Measurements from ENCODE around the gene ASB7.

The ASB7 gene, protein sequence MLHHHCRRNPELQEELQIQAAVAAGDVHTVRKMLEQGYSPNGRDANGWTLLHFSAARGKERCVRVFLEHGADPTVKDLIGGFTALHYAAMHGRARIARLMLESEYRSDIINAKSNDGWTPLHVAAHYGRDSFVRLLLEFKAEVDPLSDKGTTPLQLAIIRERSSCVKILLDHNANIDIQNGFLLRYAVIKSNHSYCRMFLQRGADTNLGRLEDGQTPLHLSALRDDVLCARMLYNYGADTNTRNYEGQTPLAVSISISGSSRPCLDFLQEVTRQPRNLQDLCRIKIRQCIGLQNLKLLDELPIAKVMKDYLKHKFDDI

DNA sequence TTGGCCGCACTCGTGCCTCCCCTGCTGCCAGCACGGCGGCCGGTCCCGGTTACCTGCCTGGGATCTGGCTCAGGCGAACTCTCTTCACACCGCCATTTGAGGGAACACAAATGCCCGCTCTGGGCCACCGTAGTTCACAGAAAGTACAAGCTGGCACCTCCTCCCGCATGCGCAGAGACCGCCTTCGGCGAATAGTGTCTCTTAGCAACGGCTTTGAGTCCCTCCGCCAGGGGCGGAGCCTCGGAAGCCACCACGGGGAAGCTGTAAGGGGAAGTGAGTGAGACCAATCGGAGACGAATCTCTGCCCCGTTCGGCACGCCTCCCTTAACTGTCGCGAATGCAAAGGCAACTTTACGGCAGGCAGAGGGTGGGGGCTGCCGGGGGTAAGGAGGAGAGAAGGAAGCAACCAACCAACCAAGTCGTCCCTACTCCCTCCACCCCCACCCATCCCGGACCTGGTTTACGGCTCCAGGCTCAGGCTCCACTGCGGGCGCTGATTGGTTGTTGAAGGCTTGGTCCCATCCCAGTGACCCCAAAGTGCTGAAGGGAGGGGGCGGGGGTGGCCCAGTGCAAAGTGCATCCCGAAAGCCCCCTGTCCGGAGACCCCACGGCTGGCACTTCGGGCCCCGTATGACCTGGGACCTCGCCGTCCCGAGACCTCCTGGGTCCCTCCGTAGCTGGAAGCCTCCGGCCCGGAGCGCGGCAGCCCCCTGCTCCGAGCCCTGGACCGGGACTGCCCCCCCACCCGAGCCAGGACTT, at the start of gene ASB7, which contains the start of gene LINS1:
ASB7 (plus strand) TSS at position 526 of the 759 bp plus-strand sequence. CDS start 9,628 bp downstream, outside the sequence.
LINS1 (minus strand) TSS at position 121 of the 759 bp plus-strand sequence. CDS start 21,342 bp downstream, outside the sequence.
- in situ Hi-C loops (cut with MboI; ENCODE audit: low sequenced_read_pairs) = loop anchor here (10.0 kb wide), 1 partner anchor 257 kb away; the partner anchor contains the start of gene ADAMTS17
- Histone ChIP-seq H3K36me3 (replicated peaks) (peaks cover 7% of the 10 kb centered on the region), H3K27me3 (ENCODE audit: low read depth) (no peaks in the 10 kb centered on the region), H3K4me3 (peak within 1 kb of the TSS; percentile 94), H3K9me3 (no peaks in the 10 kb centered on the region), H3K4me1 (peaks cover 4% of the 10 kb centered on the region)
- peak; percentile 99 for DNase-seq (ENCODE audit: low spot score in 2 of 2)

DNA sequence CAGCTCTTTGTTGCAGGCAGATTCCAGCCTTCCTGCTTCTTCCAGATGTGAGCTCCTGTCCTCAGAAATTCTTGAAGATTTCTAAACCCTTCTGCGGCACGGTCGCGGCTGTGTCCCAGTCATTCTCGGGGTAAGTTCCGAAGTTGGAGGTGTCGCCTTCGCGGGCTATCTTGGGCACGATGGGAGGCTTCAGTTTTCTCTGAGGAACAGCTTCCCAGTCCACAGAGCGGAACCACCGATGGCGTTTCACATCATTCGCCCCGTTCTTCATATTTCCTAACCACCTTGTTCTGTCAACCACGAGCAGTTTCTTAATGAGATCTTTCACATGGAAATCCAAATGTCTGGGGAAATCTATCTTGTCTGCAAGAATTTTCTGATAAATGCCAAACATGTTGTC, 48.9 kb upstream of the ASB7 start:
- H3K36me3 ChIP-seq (replicated peaks) = no peaks in the 10 kb centered on the region
- no peaks in the 10 kb centered on the region for H3K9me3 ChIP-seq
- no peak for DNase-seq (ENCODE audit: low spot score in 2 of 2)
- H3K4me3 ChIP-seq = no peak overlapping the region
- H3K4me1 ChIP-seq = no peaks in the 10 kb centered on the region
- no peaks in the 10 kb centered on the region for H3K27me3 ChIP-seq (ENCODE audit: low read depth)
- in situ Hi-C loops (cut with MboI; ENCODE audit: low sequenced_read_pairs) = no loop called here

DNA sequence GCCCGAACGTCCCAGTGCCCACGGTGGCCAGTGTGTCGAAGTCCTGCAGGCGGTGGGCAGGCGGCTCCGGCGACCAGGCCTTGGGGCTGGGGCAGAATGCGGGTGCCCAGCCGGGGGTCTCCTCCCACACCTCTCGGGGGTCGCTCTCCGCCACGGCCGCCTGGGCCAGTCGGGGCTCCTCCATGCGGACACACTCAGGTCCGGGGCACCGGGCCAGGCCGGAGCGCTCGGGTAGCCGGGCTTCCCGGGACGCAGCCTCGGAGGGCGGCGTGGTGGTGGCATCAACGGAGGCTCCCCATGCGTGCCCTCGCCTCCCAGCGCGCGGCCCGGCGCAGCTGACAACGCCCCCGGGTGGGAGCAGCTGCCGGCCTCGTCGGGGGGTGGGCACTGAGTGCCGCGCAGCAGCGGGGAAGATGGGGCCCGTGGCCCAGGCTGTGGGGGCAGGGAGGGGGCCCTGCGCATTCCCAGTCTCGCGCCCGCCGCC, 43.6 kb upstream of the ASB7 start:
- Histone ChIP-seq H3K4me3 (no peak overlapping the region), H3K4me1 (no peaks in the 10 kb centered on the region), H3K27me3 (ENCODE audit: low read depth) (no peaks in the 10 kb centered on the region), H3K9me3 (no peaks in the 10 kb centered on the region), H3K36me3 (replicated peaks) (no peaks in the 10 kb centered on the region)
- in situ Hi-C loops (cut with MboI; ENCODE audit: low sequenced_read_pairs) = no loop called here
- DNase-seq (ENCODE audit: low spot score in 2 of 2) = no peak

DNA sequence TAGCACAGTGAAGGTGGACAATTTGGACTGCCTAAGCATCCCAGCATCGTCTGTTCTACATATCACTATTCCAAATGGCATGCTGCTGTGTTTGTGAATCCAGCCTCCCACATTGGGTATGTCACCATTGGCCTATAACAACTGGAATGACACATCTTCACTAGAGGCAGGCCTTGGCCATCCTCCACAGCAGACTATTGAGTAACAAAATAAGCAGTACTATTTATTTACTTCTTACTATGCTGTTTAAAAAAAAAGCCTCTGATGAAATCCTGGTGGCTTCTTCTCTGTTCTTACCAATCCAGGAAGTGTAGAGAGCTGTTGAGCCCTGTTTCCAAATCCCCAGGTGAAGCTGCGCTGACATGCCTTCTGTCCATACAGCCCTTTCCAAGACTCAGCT, 43.1 kb upstream of the ASB7 start:
- H3K9me3 ChIP-seq = no peaks in the 10 kb centered on the region
- in situ Hi-C loops (cut with MboI; ENCODE audit: low sequenced_read_pairs) = no loop called here
- no peak for DNase-seq (ENCODE audit: low spot score in 2 of 2)
- no peak overlapping the region for H3K4me3 ChIP-seq
- H3K27me3 ChIP-seq (ENCODE audit: low read depth) = no peaks in the 10 kb centered on the region
- no peaks in the 10 kb centered on the region for H3K4me1 ChIP-seq
- H3K36me3 ChIP-seq (replicated peaks) = no peaks in the 10 kb centered on the region

DNA sequence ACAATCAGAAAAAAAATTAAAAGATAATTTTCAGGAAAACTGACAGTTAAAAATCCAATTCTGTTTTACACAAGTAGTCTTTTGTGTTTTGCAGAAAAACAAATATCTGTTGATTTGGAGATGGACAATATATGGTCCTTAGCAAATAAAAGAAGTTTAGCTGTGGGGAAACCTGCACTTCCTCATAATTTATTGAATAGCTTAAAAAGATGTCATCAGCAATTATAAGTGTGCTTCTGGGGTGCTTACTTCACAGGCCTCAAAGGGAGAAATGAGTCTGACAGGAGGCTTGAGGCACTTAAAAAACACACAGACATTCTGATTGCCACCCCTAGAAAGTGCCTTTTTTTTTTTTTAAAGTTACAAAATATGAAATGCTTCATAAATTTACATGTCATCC, 42.1 kb upstream of the ASB7 start:
- Histone ChIP-seq H3K27me3 (ENCODE audit: low read depth) (no peaks in the 10 kb centered on the region), H3K36me3 (replicated peaks) (no peaks in the 10 kb centered on the region), H3K4me3 (no peak overlapping the region), H3K4me1 (no peaks in the 10 kb centered on the region), H3K9me3 (no peaks in the 10 kb centered on the region)
- no peak for DNase-seq (ENCODE audit: low spot score in 2 of 2)
- in situ Hi-C loops (cut with MboI; ENCODE audit: low sequenced_read_pairs) = loop anchor here (10.0 kb wide), 1 partner anchor 126 kb away; no protein-coding TSS in a partner anchor

DNA sequence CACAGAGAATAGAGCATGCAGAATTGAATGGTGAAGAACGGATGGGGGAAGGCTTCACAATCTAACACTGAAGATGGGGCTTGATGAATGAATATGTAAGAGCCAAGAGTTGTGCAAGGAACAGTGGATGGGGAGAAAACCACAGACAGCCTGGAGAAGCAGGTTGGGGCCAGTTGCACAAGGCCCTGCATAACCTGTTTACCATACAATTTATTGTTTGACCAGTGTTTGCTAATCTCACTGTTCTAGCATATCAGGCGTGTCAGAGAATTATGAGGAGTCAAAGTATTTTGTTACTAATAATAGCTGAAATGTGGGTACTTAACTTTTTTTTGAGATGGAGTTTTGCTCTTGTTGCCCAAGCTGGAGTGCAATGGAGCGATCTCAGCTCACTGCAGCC, 36.8 kb upstream of the ASB7 start:
- DNase-seq (ENCODE audit: low spot score in 2 of 2) = no peak
- H3K4me3 ChIP-seq = no peak overlapping the region
- H3K27me3 ChIP-seq (ENCODE audit: low read depth) = no peaks in the 10 kb centered on the region
- H3K36me3 ChIP-seq (replicated peaks) = peaks cover 3% of the 10 kb centered on the region; the same call in 1 of the 2 replicates
- H3K4me1 ChIP-seq = no peaks in the 10 kb centered on the region
- in situ Hi-C loops (cut with MboI; ENCODE audit: low sequenced_read_pairs) = loop anchor here (10.0 kb wide), 1 partner anchor 131 kb away; no protein-coding TSS in a partner anchor
- H3K9me3 ChIP-seq = no peaks in the 10 kb centered on the region

DNA sequence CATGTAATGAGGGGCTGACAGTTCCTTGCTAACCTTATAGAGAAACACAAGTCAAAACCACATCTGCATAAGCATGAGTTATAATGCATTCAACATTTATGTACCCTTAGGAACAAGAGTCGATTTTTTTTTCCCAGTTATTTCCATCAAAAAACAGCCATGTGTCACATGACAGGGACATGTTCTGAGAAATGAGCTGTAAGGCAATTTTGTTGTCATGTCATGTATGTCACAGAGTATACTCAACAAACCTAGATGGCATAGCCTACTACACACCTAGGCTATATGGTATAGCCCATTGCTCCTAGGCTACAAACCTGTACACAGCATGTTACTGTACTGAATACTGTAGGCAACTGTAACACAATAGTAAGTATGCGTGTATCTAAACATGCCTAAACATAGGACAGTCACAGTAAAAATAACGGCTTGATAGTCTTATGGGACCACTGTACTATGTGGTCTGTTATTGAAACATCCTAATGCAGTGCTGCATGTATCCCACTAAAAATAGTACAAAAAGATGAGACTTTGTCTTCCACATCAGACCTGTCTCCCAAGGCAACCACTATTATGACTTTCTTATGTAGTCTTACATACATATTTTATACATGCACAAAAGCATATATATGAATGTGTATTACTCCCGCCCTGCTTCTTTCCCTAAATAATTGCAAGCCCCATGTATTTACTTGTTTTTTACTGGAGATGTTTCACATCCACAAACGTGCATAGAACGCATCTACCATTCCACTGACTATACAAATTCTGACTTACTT, 35.4 kb upstream of the ASB7 start:
- H3K4me1 ChIP-seq = no peaks in the 10 kb centered on the region
- in situ Hi-C loops (cut with MboI; ENCODE audit: low sequenced_read_pairs) = loop anchor here (10.0 kb wide), 1 partner anchor 132 kb away; no protein-coding TSS in a partner anchor
- H3K9me3 ChIP-seq = no peaks in the 10 kb centered on the region
- H3K27me3 ChIP-seq (ENCODE audit: low read depth) = no peaks in the 10 kb centered on the region
- H3K36me3 ChIP-seq (replicated peaks) = peaks cover 9% of the 10 kb centered on the region
- no peak for DNase-seq (ENCODE audit: low spot score in 2 of 2)
- H3K4me3 ChIP-seq = no peak overlapping the region

DNA sequence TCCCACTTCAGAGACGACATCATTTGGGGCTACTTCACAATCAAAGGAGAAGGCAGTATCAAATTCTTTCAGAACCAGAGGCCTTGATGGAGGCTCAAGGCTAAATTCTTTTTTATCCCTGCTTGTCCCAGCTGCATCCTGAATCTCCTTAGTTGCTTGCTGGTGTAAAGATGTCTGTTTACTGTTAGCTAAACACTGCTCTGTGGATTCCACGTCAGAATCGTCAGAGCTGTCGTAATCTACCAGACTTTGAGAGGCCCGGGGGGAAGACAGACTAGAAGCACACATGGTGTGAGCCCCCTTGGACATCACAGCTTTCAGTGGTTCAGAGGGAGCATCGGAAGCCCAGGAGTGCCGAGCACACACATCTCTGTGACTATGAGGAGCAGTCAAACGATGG, 33.0 kb upstream of the ASB7 start:
- Histone ChIP-seq H3K9me3 (no peaks in the 10 kb centered on the region), H3K4me1 (no peaks in the 10 kb centered on the region), H3K36me3 (replicated peaks) (peaks cover 13% of the 10 kb centered on the region), H3K4me3 (no peak overlapping the region), H3K27me3 (ENCODE audit: low read depth) (no peaks in the 10 kb centered on the region)
- DNase-seq (ENCODE audit: low spot score in 2 of 2) = no peak
- in situ Hi-C loops (cut with MboI; ENCODE audit: low sequenced_read_pairs) = loop anchor here (10.0 kb wide), 1 partner anchor 135 kb away; no protein-coding TSS in a partner anchor

DNA sequence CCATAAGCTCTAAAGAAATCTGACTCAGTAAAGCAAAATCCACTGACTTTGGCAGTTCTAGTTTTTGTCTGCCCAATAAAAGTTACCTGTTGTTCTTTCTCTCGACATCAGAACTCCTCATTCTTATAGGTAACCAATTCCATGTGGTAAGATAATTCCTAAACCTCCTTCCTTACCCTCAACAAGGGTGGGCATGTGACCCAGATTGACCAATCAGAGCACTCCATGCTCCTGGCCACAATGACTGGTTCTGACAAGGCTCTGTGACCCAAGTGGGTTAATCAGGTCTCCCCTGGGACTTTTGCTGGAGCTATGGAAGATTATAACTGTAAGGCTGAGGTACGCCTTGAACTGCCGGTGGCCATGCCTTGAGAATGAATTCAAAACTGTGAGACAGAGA, 32.1 kb upstream of the ASB7 start:
- no peaks in the 10 kb centered on the region for H3K4me1 ChIP-seq
- no peak overlapping the region for H3K4me3 ChIP-seq
- no peaks in the 10 kb centered on the region for H3K9me3 ChIP-seq
- no peaks in the 10 kb centered on the region for H3K27me3 ChIP-seq (ENCODE audit: low read depth)
- peaks cover 13% of the 10 kb centered on the region for H3K36me3 ChIP-seq (replicated peaks)
- in situ Hi-C loops (cut with MboI; ENCODE audit: low sequenced_read_pairs) = loop anchor here (10.0 kb wide), 1 partner anchor 225 kb away; the partner anchor contains the start of gene ADAMTS17
- DNase-seq (ENCODE audit: low spot score in 2 of 2) = no peak

DNA sequence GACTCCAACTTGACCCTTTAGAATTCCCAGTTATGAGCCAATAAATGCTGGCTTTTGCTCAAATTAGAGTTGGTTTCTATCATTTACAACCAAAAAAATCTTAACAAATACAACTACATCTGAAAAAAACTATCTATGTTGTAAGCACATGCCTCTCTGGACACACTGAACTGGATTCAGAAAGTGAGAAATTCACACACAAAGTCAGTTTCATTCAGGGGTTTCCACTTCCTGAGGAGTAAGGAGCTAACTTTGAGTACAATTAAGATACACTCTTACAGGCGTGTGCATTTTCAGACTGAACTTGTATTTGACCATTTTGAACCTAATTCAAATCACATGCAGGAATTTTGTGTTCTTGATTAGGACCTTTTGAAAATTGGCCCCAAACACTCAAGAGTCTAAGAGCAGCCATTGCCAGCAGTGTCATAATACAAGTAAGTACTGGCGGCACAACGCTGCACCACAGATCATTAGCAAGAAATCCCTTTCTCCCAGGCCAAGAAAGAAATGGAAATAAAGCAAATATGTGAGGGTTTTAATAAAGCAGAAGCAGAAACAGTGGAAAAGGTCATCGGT, 31.6 kb upstream of the ASB7 start:
- no peaks in the 10 kb centered on the region for H3K9me3 ChIP-seq
- H3K4me3 ChIP-seq = no peak overlapping the region
- in situ Hi-C loops (cut with MboI; ENCODE audit: low sequenced_read_pairs) = loop anchor here (10.0 kb wide), 1 partner anchor 226 kb away; the partner anchor contains the start of gene ADAMTS17
- DNase-seq (ENCODE audit: low spot score in 2 of 2) = no peak
- peaks cover 13% of the 10 kb centered on the region for H3K36me3 ChIP-seq (replicated peaks)
- no peaks in the 10 kb centered on the region for H3K27me3 ChIP-seq (ENCODE audit: low read depth)
- no peaks in the 10 kb centered on the region for H3K4me1 ChIP-seq

DNA sequence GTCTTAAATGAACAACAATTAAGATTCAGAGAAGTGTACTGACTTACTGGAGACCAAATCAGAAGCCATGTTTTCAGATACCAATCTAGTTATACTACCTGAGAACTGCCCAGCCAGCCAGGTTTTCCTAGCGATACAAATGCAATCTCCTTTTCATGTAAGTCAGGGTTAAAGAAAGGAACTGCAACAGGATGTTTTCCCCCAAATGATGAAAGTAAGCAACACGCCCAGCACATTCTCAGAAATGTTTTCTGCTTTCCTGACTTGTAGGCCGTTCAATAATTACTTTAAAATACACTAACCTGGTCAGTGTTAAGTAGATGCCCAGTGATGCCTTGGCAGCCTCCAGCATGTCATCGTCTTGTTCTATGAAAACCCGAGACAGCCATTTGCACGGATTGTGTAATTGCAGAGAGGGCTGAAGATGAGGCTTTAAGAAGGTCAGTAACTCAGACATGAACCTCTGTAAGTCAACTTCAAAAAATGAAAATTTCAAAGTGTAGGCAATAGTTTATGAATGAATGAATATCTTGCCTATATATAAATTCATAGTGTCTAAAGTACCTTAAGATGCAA, 30.7 kb upstream of the ASB7 start:
- peaks cover 13% of the 10 kb centered on the region for H3K36me3 ChIP-seq (replicated peaks)
- in situ Hi-C loops (cut with MboI; ENCODE audit: low sequenced_read_pairs) = loop anchor here (10.0 kb wide), 1 partner anchor 227 kb away; the partner anchor contains the start of gene ADAMTS17
- H3K9me3 ChIP-seq = no peaks in the 10 kb centered on the region
- H3K4me3 ChIP-seq = no peak overlapping the region
- no peaks in the 10 kb centered on the region for H3K27me3 ChIP-seq (ENCODE audit: low read depth)
- H3K4me1 ChIP-seq = no peaks in the 10 kb centered on the region
- DNase-seq (ENCODE audit: low spot score in 2 of 2) = no peak

DNA sequence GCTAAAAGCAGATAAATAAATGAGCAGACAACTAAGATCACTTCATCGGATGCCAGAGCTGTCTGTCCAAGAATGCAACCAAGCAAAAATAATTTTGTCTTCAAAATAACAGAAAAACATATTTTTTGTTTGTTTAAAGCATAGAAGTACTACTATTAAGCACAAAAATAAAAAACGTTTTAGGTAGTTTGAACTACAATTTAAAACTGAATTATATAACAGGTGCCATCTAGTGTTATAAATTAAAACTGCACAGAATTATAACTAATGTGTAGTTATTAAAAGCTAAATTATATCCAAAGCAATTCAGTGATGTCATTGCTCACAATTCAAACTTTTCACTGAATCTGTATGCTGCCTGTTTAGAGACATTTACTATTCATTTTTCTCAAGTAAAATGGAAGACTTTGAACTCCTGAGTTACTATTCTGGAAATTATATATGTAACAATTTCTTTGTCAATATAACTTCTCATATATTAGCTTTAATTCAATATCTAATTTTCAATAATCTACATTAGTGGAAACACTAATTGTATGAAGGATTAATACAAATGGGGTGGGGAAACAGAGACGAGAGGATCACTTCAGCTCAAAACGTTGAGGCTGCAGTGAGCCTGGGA, 29.9 kb upstream of the ASB7 start:
- peaks cover 13% of the 10 kb centered on the region for H3K36me3 ChIP-seq (replicated peaks)
- no peaks in the 10 kb centered on the region for H3K27me3 ChIP-seq (ENCODE audit: low read depth)
- in situ Hi-C loops (cut with MboI; ENCODE audit: low sequenced_read_pairs) = loop anchor here (10.0 kb wide), 1 partner anchor 228 kb away; the partner anchor contains the start of gene ADAMTS17
- DNase-seq (ENCODE audit: low spot score in 2 of 2) = peak in 1 of 2 experiments; percentile 14
- no peaks in the 10 kb centered on the region for H3K4me1 ChIP-seq
- no peaks in the 10 kb centered on the region for H3K9me3 ChIP-seq
- no peak overlapping the region for H3K4me3 ChIP-seq
